ENCODE data around the gene PLET1. TPM values are rescaled to one million over a fixed set of nuclear protein-coding genes. Genes with fewer than 3 reads are reported as not detected.

PLET1 gene
- total and polyA plus RNA-seq, 2 donors (not counting 3 experiments of a cell fraction or from before 2014, with no cell fraction given) = not detected

DNA sequence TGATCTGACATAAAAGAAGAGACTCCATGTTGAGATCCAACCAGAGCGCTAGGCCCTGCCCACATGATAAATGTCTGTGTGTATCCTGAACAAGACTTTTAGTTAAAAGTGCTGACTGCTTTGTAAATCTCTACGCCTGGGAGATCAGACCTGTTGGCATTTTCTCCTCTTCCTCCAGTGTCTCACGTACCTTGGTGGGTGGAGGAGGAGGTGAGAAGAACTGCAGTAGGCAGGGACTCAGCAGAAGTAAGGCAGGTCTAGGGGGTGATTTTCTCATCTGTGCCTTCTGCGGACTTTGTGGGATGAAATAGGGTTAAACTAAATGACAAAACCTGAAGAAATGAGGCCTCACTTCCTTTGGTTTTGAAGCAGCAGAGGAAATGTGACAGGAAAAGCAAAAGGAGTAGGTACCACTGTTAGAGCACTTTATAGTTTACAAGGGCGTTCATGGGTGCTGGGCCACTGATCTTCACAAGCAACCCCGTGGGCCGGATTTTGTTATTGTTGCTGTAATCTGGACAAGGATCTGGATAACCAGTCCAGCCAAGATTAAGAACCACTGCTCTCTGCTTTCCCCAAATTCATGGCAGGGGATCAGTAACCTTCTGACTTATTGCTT is 36.7 kb upstream of the PLET1 start:
- H3K4me3 ChIP-seq (replicated peaks in 1 of 3; ENCODE audit: insufficient read depth in 1 of 3, low read depth in 1 of 3, low read length in 3 of 3) = no peak overlapping the region
- TF ChIP-seq EZH2 (IDR thresholded peaks at IDR 0.05; ENCODE audit: borderline replicate concordance, low read depth, low read length, severe bottlenecking) (no peak), GATA2 (IDR thresholded peaks at IDR 0.05; ENCODE audit: insufficient read depth, insufficient read length, low read depth, low read length) (no peak), MYC (IDR thresholded peaks at IDR 0.05; ENCODE audit: low read depth, low read length) (no peak), POLR2A (IDR thresholded peaks at IDR 0.05; ENCODE audit: low read depth, low read length) (no peak), POLR2AphosphoS5 (IDR thresholded peaks at IDR 0.05; ENCODE audit: insufficient read depth, low read depth, low read length) (no peak), JUN (IDR thresholded peaks at IDR 0.05; ENCODE audit: borderline replicate concordance, insufficient read depth, insufficient read length, low read depth) (no peak), FOS (IDR thresholded peaks at IDR 0.05; ENCODE audit: borderline replicate concordance, insufficient read depth, low read length) (no peak)
- TF ChIP-seq, protein P1, sequence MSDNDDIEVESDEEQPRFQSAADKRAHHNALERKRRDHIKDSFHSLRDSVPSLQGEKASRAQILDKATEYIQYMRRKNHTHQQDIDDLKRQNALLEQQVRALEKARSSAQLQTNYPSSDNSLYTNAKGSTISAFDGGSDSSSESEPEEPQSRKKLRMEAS (IDR thresholded peaks at IDR 0.05; ENCODE audit: insufficient read depth, insufficient read length) = no peak
- TF ChIP-seq, protein P2, sequence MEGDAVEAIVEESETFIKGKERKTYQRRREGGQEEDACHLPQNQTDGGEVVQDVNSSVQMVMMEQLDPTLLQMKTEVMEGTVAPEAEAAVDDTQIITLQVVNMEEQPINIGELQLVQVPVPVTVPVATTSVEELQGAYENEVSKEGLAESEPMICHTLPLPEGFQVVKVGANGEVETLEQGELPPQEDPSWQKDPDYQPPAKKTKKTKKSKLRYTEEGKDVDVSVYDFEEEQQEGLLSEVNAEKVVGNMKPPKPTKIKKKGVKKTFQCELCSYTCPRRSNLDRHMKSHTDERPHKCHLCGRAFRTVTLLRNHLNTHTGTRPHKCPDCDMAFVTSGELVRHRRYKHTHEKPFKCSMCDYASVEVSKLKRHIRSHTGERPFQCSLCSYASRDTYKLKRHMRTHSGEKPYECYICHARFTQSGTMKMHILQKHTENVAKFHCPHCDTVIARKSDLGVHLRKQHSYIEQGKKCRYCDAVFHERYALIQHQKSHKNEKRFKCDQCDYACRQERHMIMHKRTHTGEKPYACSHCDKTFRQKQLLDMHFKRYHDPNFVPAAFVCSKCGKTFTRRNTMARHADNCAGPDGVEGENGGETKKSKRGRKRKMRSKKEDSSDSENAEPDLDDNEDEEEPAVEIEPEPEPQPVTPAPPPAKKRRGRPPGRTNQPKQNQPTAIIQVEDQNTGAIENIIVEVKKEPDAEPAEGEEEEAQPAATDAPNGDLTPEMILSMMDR (IDR thresholded peaks at IDR 0.05; ENCODE audit: extremely low read depth in 1 of 2, insufficient read depth in 1 of 2, low read depth in 1 of 2, low read length in 2 of 2) = no peak
- FAIRE-seq (no peak), DNase-seq (ENCODE audit: low read depth, low spot score) (no peak)
- dilution Hi-C loops (cut with MboI; ENCODE audit: extremely low pct_ligation_motif_present, low sequenced_read_pairs) = no loop called here
- peaks cover 16% of the 10 kb centered on the region for H3K4me1 ChIP-seq (ENCODE audit: control insufficient read depth, extremely low read depth, insufficient read depth, low read length)
- H3K9ac ChIP-seq (replicated peaks; ENCODE audit: extremely low read depth, insufficient read depth, low read length) = no peak overlapping the region
- H3K9me3 ChIP-seq (replicated peaks; ENCODE audit: control insufficient read depth, insufficient read depth, low read length) = no peaks in the 10 kb centered on the region
- CTCF ChIA-PET = no interaction called here
- POLR2A ChIA-PET = no interaction called here
- no peaks in the 10 kb centered on the region for H3K9me1 ChIP-seq (replicated peaks; ENCODE audit: control insufficient read depth, extremely low read depth, insufficient read depth, low read length)
- no peaks in the 10 kb centered on the region for H3K27me3 ChIP-seq (ENCODE audit: control insufficient read depth in 2 of 2, insufficient read depth in 2 of 2, low read length in 2 of 2)
- intact Hi-C loops (cut with micrococcal nuclease) = loop anchor here (10.0 kb wide), 1 partner anchor 497 kb away; no protein-coding TSS in a partner anchor
- H3K27ac ChIP-seq (ENCODE audit: insufficient read depth, low read depth, low read length) = no peak overlapping the region
- no peak overlapping the region for H2AFZ ChIP-seq (ENCODE audit: low read depth, low read length)
- H3K4me2 ChIP-seq (ENCODE audit: insufficient read depth, low read length) = no peak overlapping the region
- H3K36me3 ChIP-seq (ENCODE audit: control insufficient read depth in 2 of 2, extremely low read depth in 1 of 2, insufficient read depth in 2 of 2, low read length in 2 of 2) = no peaks in the 10 kb centered on the region
- no TSS peak for BruUV-seq (replicated peaks)
- no peaks in the 10 kb centered on the region for H3K79me2 ChIP-seq (ENCODE audit: control insufficient read depth, insufficient read depth, low read length)
- H4K20me1 ChIP-seq (replicated peaks; ENCODE audit: control insufficient read depth, extremely low read depth, insufficient read depth, low read length) = no peaks in the 10 kb centered on the region

All from endothelial cell of umbilical vein (primary cell).